ENCODE data around the gene GPATCH8. TPM values are rescaled to one million over a fixed set of nuclear protein-coding genes. Genes with fewer than 3 reads are reported as not detected.

Gene GPATCH8
- total and polyA plus RNA-seq, 9 of the 15 experiments (the other 6 are each of a cell fraction or from before 2014, with no cell fraction given) = 10.6 to 29.6 (median 13.2) TPM

DNA sequence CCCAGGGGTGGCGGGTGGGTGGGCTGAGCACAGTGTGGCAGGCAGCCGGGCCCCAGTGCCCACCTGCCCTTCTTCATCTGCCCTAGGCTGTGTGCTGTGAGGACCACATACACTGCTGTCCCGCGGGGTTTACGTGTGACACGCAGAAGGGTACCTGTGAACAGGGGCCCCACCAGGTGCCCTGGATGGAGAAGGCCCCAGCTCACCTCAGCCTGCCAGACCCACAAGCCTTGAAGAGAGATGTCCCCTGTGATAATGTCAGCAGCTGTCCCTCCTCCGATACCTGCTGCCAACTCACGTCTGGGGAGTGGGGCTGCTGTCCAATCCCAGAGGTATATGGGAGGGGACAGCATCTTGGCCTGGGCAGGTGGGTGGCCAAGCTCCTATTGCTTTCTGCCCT is 151.7 kb downstream of the GPATCH8 start:
- POLR2A ChIA-PET = interaction anchor here (0.7 to 2.4 kb wide), 4 partner anchors 9 to 154 kb away, joined by 3 to 15 read pairs (median 6); no protein-coding TSS in a partner anchor
- no peak for TF ChIP-seq NR2F6 (CRISPR knock-in tag; IDR thresholded peaks at IDR 0.05)
- TF ChIP-seq SMARCE1 (IDR thresholded peaks at IDR 0.05) = no peak
- TF ChIP-seq, protein P1, sequence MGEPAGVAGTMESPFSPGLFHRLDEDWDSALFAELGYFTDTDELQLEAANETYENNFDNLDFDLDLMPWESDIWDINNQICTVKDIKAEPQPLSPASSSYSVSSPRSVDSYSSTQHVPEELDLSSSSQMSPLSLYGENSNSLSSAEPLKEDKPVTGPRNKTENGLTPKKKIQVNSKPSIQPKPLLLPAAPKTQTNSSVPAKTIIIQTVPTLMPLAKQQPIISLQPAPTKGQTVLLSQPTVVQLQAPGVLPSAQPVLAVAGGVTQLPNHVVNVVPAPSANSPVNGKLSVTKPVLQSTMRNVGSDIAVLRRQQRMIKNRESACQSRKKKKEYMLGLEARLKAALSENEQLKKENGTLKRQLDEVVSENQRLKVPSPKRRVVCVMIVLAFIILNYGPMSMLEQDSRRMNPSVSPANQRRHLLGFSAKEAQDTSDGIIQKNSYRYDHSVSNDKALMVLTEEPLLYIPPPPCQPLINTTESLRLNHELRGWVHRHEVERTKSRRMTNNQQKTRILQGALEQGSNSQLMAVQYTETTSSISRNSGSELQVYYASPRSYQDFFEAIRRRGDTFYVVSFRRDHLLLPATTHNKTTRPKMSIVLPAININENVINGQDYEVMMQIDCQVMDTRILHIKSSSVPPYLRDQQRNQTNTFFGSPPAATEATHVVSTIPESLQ (CRISPR knock-in tag; IDR thresholded peaks at IDR 0.05) = no peak
- TF ChIP-seq, protein P2, sequence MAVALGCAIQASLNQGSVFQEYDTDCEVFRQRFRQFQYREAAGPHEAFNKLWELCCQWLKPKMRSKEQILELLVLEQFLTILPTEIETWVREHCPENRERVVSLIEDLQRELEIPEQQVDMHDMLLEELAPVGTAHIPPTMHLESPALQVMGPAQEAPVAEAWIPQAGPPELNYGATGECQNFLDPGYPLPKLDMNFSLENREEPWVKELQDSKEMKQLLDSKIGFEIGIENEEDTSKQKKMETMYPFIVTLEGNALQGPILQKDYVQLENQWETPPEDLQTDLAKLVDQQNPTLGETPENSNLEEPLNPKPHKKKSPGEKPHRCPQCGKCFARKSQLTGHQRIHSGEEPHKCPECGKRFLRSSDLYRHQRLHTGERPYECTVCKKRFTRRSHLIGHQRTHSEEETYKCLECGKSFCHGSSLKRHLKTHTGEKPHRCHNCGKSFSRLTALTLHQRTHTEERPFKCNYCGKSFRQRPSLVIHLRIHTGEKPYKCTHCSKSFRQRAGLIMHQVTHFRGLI (CRISPR knock-in tag; IDR thresholded peaks at IDR 0.05) = no peak
- no peak for TF ChIP-seq PHF20 (IDR thresholded peaks at IDR 0.05; ENCODE audit: partially characterized antibody)
- TF ChIP-seq SIN3B (IDR thresholded peaks at IDR 0.05; ENCODE audit: low read depth) = no peak
- no peak for TF ChIP-seq NR1H2 (CRISPR knock-in tag; IDR thresholded peaks at IDR 0.05)
- no peak for TF ChIP-seq SMAD2 (IDR thresholded peaks at IDR 0.05; ENCODE audit: low read depth, low read length)
- no peak for TF ChIP-seq DACH1 (IDR thresholded peaks at IDR 0.05; ENCODE audit: partially characterized antibody)
- no peak for TF ChIP-seq CSDE1 (IDR thresholded peaks at IDR 0.05)
- no peak for TF ChIP-seq ZEB2 (IDR thresholded peaks at IDR 0.05)
- no peak for TF ChIP-seq ZNF263 (CRISPR knock-in tag; IDR thresholded peaks at IDR 0.05; ENCODE audit: borderline replicate concordance)
- TF ChIP-seq ZNF551 (CRISPR knock-in tag; IDR thresholded peaks at IDR 0.05) = no peak
- TF ChIP-seq KLF6 (CRISPR knock-in tag; IDR thresholded peaks at IDR 0.05; ENCODE audit: borderline replicate concordance) = no peak
- no peak for TF ChIP-seq ZNF3 (CRISPR knock-in tag; IDR thresholded peaks at IDR 0.05)
- no peak for TF ChIP-seq RBM15 (IDR thresholded peaks at IDR 0.05; ENCODE audit: insufficient read depth, low read length)
- TF ChIP-seq NFATC3 (IDR thresholded peaks at IDR 0.05) = no peak
- no peak for TF ChIP-seq HMG20B (CRISPR knock-in tag; IDR thresholded peaks at IDR 0.05)
- no peaks in the 10 kb centered on the region for H3K9me3 ChIP-seq (replicated peaks; ENCODE audit: control insufficient read depth, insufficient read depth, low read depth, low read length)
- no peak overlapping the region for H3K4me2 ChIP-seq (ENCODE audit: insufficient read depth, low read length)
- H3K79me2 ChIP-seq (ENCODE audit: control insufficient read depth, insufficient read depth, low read length) = no peaks in the 10 kb centered on the region
- H3K4me3 ChIP-seq = no peak overlapping the region
- no peaks in the 10 kb centered on the region for H4K20me1 ChIP-seq (replicated peaks; ENCODE audit: control insufficient read depth, insufficient read depth, low read length)
- H3K36me3 ChIP-seq (ENCODE audit: control insufficient read depth, insufficient read depth, low read length) = peaks cover 5% of the 10 kb centered on the region; the same call in 1 of the 3 replicates
- CTCF ChIA-PET (ENCODE audit: low intra/inter-chr PET ratio) = interaction anchor here (1.0 to 3.8 kb wide), 2 partner anchors 140 to 473 kb away, joined by 3 to 42 read pairs; no protein-coding TSS in a partner anchor
- FAIRE-seq (no peak), DNase-seq (ENCODE audit: extremely low read depth in 1 of 4, low spot score in 3 of 4) (peak in 2 of 4 experiments; percentile 9 to 13), ATAC-seq (no peak)
- no peak overlapping the region for H2AFZ ChIP-seq (ENCODE audit: low read depth, low read length)
- in situ Hi-C loops (cut with MboI) = no loop called here
- H3K27me3 ChIP-seq (ENCODE audit: control insufficient read depth in 2 of 2, insufficient read depth in 2 of 2, low read length in 2 of 2) = no peaks in the 10 kb centered on the region
- no peaks in the 10 kb centered on the region for H3K9me1 ChIP-seq (ENCODE audit: control insufficient read depth, insufficient read depth, low read length)
- H3K27ac ChIP-seq (ENCODE audit: extremely low read depth, low read depth, low read length) = no peak overlapping the region
- H3K9ac ChIP-seq (ENCODE audit: insufficient read depth in 1 of 2, low read depth in 2 of 2, low read length in 2 of 2) = no peak overlapping the region
- no TSS peak for BruUV-seq (replicated peaks)
- WGBS (ENCODE audit: insufficient coverage, low coverage, missing lambda C conversion rate) = 66% methylated on average over 7 of the region's 8 CpGs
- intact Hi-C loops (cut with micrococcal nuclease) = no loop called here
- peaks cover 0 to 49% of the 10 kb centered on the region in 2 experiments; a peak in 3 of 5 replicates for H3K4me1 ChIP-seq (replicated peaks in 1 of 2; ENCODE audit: control insufficient read depth in 2 of 2, insufficient read depth in 2 of 2, low read length in 2 of 2)

Data from K562 (cell line).